ENCODE measurements around the gene AGBL5.
"Not testable (repeated sequence)": the region's sequence is repeated elsewhere in the genome, so short reads cannot be mapped to it uniquely, and the experiment has no call there.

Gene AGBL5

DNA sequence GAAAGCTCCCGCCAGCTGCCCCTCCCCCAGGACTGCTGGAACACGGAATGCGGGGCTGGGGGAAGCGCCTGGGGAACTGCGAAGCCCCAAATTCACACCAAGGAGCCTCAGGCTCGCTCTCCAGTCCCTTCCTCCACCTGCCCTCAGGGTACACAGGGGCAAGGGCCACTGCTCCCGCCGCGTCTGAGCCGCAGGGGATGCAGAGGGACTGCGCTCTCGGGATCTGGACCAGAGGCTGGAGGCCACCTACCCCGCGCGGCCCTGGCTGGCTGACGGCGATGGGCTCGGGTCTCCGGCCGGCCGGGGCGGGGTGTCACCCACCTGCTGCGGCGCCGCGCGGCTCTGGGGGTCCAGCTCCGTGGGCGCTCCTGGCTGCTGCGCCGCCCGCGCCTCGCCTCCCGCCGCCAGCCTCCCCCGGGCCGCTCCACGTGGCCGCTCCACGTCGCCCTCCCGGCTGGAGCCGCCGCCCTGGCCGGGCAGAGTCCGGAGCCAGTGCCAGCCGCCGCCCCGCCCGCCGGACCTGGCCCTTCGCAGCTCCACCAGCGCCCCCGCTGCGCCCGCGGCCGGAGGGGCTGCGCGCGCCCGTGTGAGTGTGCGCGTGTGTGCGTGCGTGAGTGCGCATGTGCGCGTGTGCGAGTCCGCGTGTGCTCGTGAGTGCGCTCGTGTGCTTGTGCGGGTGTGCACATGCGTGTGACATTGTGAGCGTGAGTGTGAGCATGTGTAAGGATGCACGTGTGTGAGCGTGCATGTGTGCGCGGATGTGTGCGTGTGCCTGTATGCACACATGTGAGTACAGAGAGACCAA lies 67.3 kb downstream of the AGBL5 start, which contains the start of gene CGREF1:
Gene CGREF1, minus strand, starts transcription at position 604 of the 805 bp plus-strand sequence. CDS start 14,762 bp downstream, outside the sequence.
- DNase-seq (ENCODE audit: low read depth): no peak

DNA sequence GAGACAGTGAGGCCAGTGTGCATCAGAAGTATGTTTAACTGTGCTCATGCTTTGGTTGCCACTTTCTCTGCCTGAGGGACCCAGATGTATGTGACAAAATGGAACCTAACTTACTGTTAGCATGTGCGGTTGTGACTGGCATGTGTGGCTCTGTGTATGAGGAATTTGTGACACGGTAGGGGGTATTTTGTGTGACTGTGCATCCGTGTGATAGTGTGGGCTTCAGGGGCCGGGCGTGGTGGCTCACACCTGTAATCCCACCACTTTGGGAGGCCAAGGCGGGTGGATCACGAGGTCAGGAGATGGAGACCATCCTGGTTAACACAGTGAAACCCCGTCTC lies 67.8 kb downstream of the AGBL5 start:
- not testable (repeated sequence) for DNase-seq (ENCODE audit: low read depth)

All from HS-5 (cell line).